ENCODE measurements around the gene TRIM40.

Gene TRIM40

GRCh38 chr6:30150671-30151395 lies 14.9 kb downstream of the TRIM40 start:
- DNase-seq, result no peak

- DNase-seq, result no peak
Measured at GRCh38 chr6:30151580-30151979, 15.6 kb downstream of the TRIM40 start.

GRCh38 chr6:30152016-30152673 lies 16.2 kb downstream of the TRIM40 start:
- no peak for DNase-seq

GRCh38 chr6:30152910-30153610 lies 17.1 kb downstream of the TRIM40 start:
- DNase-seq, result no peak

- DNase-seq, result no peak
Measured at GRCh38 chr6:30154061-30154460, 18.1 kb downstream of the TRIM40 start.

GRCh38 chr6:30154709-30155519 lies 19.0 kb downstream of the TRIM40 start:
- no peak for DNase-seq

- DNase-seq, result no peak
Measured at GRCh38 chr6:30155520-30156261, 19.8 kb downstream of the TRIM40 start.

GRCh38 chr6:30156262-30156599 lies 20.3 kb downstream of the TRIM40 start:
- DNase-seq, result no peak

- no peak for DNase-seq
Measured at GRCh38 chr6:30156774-30157173, 20.8 kb downstream of the TRIM40 start.

- DNase-seq, result no peak
Measured at GRCh38 chr6:30157581-30157980, 21.6 kb downstream of the TRIM40 start.

- DNase-seq, result no peak
Measured at GRCh38 chr6:30157999-30158398, 22.1 kb downstream of the TRIM40 start.

GRCh38 chr6:30158475-30159040 lies 22.6 kb downstream of the TRIM40 start:
- no peak for DNase-seq

GRCh38 chr6:30160008-30160784 lies 24.3 kb downstream of the TRIM40 start:
- DNase-seq, result no peak

- no peak for DNase-seq
Measured at GRCh38 chr6:30160785-30161531, 25.0 kb downstream of the TRIM40 start, which contains the start of gene TRIM10. Gene TRIM10 (minus strand): TSS chr6:30161211. CDS start chr6:30160858, 353 bp downstream.

- no peak for DNase-seq
Measured at GRCh38 chr6:30162265-30163089, 26.5 kb downstream of the TRIM40 start.

GRCh38 chr6:30163090-30163917 lies 27.4 kb downstream of the TRIM40 start, which contains the start of gene TRIM15:
Gene TRIM15 (plus strand): TSS chr6:30163546. CDS start chr6:30163685, 139 bp downstream.
- DNase-seq, result no peak

- DNase-seq, result no peak
Measured at GRCh38 chr6:30163918-30164654, 28.1 kb downstream of the TRIM40 start.

- no peak for DNase-seq
Measured at GRCh38 chr6:30164714-30165113, 28.8 kb downstream of the TRIM40 start.

All from activated T-cell treated with anti-CD3 and anti-CD28 coated beads, Interleukin-2, amount 50 U/mL, for 1 hour (primary cell).